GOT3 (cell line): Measurements from ENCODE around the gene DUSP22.
"Not testable (repeated sequence)": the region's sequence is repeated elsewhere in the genome, so short reads cannot be mapped to it uniquely, and the experiment has no call there.

Experiments
- DNase-seq: peaks from one replicate; lab custom pipeline; 2025; ENCODE audit warnings: mixed read lengths; lab: John Stamatoyannopoulos, UW

DUSP22 gene

DNA sequence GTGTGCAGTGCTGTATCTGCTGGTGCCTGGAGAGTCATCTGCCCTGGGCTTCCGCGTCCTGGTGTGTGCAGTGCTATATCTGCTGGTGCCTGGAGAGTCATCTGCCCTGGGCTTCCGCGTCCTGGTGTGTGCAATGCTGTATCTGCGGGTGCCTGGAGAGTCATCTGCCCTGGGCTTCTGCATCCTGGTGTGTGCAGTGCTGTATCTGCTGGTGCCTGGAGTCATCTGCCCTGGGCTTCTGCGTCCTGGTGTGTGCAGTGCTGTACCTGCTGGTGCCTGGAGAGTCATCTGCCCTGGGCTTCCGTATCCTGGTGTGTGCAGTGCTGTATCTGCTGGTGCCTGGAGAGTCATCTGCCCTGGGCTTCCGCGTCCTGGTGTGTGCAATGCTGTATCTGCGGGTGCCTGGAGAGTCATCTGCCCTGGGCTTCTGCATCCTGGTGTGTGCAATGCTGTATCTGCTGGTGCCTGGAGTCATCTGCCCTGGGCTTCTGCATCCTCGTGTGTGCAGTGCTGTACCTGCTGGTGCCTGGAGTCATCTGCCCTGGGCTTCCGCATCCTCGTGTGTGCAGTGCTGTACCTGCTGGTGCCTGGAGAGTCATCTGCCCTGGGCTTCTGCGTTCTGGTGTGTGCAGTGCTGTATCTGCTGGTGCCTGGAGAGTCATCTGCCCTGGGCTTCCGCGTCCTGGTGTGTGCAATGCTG is 33.0 kb downstream of the DUSP22 start:
- DNase-seq, result not testable (repeated sequence)

DNA sequence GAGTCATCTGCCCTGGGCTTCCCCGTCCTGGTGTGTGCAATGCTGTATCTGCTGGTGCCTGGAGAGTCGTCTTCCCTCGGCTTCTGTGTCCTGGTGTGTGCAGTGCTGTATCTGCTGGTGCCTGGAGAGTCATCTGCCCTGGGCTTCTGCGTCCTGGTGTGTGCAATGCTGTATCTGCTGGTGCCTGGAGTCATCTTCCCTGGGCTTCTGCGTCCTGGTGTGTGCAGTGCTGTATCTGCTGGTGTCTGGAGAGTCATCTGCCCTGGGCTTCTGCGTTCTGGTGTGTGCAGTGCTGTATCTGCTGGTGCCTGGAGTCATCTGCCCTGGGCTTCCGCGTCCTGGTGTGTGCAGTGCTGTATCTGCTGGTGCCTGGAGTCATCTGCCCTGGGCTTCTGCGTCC is 33.8 kb downstream of the DUSP22 start:
- not testable (repeated sequence) for DNase-seq

GRCh38 chr6:326896-327537 is 34.7 kb downstream of the DUSP22 start:
- DNase-seq, result no peak

GRCh38 chr6:327538-328116 is 35.3 kb downstream of the DUSP22 start:
- DNase-seq, result no peak

GRCh38 chr6:328136-328670 is 35.9 kb downstream of the DUSP22 start:
- DNase-seq, result no peak

GRCh38 chr6:328924-329323 is 36.6 kb downstream of the DUSP22 start:
- no peak for DNase-seq

GRCh38 chr6:329888-330691 is 37.8 kb downstream of the DUSP22 start:
- DNase-seq, result no peak

- no peak for DNase-seq
Measured at GRCh38 chr6:330948-331347, 38.7 kb downstream of the DUSP22 start.

DNA sequence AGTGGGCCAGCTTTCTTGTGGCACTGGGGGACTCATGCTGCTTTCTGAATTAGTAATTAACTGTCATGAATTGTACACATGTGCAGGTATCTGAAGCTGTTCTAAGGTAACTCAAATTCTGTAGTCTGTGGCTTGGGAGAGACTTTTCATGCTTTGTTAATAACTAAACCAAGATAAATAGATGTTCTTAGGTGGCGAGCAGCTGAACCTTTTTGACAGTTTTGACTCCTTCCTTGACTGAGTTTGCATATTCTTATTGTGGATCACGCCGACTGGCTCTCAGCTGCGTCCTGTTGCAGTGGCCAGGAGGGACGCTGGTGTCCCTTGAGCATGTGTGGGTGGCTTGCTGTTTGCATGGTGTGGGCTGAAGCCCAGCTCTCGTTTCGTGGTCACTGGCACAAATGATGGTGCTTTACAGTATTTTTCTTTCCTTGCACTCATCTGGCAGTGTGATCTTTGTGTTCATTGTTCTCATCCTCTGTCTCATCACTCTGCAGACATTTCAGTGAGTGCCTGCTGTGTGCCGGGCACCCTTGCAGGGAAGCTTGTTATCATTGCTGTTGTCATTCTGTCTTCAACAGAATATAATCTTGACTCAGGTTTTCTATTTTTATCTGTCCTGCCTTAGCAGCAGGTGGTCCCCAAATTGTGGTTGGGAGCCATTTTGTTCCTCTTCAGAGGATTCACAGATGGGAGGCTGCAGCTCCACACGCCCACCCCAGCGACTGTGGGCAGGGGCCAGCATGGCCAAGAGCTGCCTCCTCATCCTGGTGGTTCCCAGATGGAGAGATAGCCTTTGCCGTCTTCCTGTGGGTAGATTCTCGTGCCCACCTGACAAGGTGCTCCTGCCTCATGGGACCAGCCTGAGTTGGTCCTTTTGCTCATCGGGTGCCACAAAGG is 39.6 kb downstream of the DUSP22 start:
- DNase-seq, result no peak

- no peak for DNase-seq
Measured at GRCh38 chr6:332671-333070, 40.4 kb downstream of the DUSP22 start.

DNA sequence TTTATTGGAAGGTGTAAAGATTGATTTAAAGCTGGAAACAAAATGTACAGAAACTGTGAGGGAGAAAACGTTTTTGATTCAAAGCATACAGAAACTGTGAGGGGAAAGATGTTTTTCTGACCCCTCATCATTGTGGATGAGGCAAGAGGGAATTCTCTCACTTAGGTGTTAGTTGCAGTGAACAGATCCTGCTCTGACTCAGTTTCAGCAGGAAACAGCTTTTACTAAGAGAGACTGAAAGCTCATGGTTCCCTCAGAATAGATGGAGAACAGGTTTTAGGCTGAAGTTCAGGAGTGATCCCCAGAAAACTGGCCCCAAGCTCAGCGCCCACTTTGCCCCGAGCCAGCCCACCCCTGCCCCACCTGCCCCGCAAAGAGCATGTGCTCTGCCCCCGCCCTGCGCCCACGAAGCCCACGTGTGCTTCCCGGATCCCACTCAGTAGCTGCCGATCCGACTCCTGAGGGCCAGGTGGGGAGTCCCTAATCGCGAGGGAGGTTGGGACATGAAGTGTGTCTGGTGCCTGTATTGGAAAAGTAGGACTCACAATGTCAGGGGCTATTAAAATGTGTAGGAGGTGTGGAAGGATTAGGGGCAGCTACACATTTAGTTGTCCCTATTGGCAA is 41.2 kb downstream of the DUSP22 start:
- no peak for DNase-seq

DNA sequence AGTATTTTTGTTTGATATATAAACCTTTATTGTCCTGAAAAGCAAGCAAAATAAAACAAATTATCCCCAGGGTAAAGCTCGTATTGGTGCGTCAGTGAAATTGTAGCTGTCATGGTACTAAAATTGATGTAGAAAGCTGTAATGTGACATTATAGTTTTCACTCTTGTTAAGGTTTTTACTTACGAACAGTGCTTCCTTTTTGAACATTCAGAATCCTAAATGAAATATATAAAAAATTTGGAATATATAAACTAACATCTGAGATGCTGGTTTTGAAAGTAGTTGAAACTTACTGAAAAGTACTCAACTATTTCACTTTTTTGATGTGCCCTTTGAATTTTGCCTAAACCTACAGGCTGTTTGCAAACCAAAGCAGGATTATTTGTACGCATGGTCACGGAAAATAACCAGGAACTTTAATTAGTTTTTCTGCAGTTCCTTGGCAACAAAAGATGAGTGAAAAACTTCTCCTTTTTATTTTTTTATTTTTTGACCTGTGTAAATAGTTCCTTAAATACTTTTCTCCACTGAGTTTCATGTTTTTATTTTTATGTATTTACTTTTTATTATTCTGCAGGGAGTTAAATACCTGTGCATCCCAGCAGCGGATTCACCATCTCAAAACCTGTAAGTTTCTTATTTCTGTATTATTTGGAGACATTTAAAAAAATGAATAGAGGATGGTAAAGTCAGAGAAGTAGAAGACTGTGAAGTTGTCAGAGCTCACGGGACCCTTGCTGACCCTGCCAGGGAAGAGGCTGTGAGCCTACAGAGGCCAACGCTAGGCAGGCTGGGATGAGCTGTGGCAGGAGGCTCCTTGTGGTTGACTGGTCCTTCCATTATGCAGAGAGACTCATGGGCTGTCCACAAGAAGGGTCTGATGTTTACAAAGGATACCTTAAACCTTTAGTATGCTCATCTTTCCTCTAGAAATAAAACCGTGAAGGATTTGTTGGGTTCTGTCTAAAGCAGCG is 42.5 kb downstream of the DUSP22 start:
- DNase-seq, result no peak

DNA sequence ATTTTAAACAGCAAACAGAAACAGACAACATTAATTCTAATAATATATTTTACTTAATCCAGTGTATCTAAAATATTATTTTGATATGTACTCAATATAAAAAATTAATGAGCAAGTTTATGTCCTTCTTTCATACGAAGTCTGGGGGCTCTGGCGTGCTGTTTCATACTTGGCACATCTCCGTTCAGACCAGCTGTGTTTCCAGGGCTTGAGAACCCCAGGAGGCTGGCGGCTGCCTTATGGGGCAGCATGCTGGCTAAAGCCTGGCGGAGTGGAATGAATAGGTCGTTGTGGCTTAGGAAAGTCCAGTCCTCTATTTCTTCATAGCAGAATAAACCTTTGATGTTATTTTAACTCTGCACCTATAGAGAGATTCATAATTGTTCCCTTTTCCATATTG is 43.3 kb downstream of the DUSP22 start:
- DNase-seq, result no peak

DNA sequence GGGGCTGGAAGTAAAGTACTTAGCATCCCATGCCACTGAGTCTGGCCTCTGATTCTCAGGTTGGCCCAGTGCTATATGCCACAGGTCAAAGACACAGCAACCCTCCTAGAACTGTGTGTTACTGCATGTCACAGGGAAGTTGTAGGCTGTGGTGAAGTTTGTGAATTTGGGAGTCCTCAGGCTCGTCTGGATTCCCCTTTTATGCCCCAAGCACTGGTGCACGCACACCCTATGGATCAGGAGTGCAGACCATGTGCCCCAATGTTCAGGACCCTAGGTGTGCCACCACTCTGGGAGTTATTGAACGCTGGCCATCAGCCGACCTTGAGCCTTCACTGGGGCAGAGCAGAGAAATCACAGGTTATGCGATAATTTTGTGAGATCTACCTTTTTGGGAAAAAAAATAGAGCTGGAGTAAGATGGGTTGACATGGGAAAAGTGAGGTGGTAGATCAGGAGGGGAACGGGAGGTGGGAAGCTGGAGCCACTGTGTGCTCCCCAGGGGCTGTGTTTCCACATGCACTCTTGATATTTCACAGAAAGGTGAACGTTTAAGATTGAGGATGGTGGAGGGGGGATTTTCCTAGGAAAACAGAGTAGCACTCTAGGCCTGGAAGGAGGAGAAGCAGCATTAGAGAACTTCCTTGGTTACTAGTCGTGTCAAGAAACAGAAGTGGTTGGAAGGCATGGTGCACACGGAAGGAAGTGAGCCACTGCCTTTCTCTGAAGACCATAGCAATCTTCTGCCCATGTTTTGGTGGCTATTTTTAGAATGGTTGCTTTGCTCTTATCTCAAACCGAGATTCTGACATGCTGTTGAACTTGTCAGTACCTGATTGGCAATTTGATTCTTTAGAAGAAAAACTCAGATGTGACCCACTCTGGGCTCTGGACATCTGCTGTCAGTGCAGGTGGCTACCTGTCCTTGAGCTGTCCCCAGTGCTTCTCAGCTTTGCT is 44.1 kb downstream of the DUSP22 start:
- DNase-seq, result no peak

GRCh38 chr6:337805-338368 is 45.6 kb downstream of the DUSP22 start:
- DNase-seq, result no peak

- no peak for DNase-seq
Measured at GRCh38 chr6:338815-339262, 46.6 kb downstream of the DUSP22 start.

DNA sequence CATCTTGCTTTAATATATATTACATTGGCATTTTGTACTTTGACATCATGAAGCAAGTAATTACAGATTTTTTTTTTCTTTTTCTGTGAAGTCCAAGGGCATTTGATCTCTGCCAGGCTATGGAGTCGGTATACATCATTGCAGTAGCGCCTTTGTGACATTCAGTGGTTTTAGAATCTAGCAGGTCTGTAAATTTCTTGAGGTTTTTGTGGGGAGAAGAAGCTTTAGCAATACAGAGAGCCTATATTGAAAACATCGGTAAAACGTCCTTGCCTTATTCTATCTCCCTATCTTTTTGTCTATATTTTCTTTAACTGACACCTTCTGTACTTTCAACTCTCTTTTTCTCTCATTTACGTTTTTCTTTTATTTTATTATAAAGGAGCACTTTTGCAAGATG is 47.2 kb downstream of the DUSP22 start:
- DNase-seq, result no peak
